ENCODE measurements around the gene SRC.

Gene SRC

GRCh38 chr20:37385176-37385575 is 39.2 kb downstream of the SRC start:
- no peak for DNase-seq

GRCh38 chr20:37385659-37386504 is 39.9 kb downstream of the SRC start:
- no peak for DNase-seq

GRCh38 chr20:37386505-37387251 is 40.7 kb downstream of the SRC start:
- DNase-seq: no peak

GRCh38 chr20:37387519-37388269 is 41.8 kb downstream of the SRC start:
- DNase-seq: no peak

GRCh38 chr20:37388831-37389230 is 42.9 kb downstream of the SRC start:
- no peak for DNase-seq

GRCh38 chr20:37389241-37389747 is 43.4 kb downstream of the SRC start:
- no peak for DNase-seq

GRCh38 chr20:37389844-37390275 is 43.9 kb downstream of the SRC start:
- no peak for DNase-seq

- DNase-seq: no peak
These were observed 44.6 kb downstream of the SRC start for GRCh38 chr20:37390503-37390890.

GRCh38 chr20:37390891-37391525 is 45.1 kb downstream of the SRC start:
- no peak for DNase-seq

GRCh38 chr20:37392441-37393195 is 46.7 kb downstream of the SRC start:
- no peak for DNase-seq

- DNase-seq: no peak
These were observed 47.4 kb downstream of the SRC start for GRCh38 chr20:37393196-37393862.

GRCh38 chr20:37393863-37394542 is 48.1 kb downstream of the SRC start:
- no peak for DNase-seq

GRCh38 chr20:37394543-37395409 is 48.8 kb downstream of the SRC start:
- peak; percentile 65 for DNase-seq

- no peak for DNase-seq
These were observed 49.5 kb downstream of the SRC start for GRCh38 chr20:37395410-37395797.

GRCh38 chr20:37395921-37396415 is 50.0 kb downstream of the SRC start:
- peak; percentile 51 for DNase-seq

GRCh38 chr20:37396416-37397075 is 50.6 kb downstream of the SRC start:
- DNase-seq: peak; percentile 79

- DNase-seq: no peak
These were observed 51.4 kb downstream of the SRC start for GRCh38 chr20:37397076-37397953.

Data from NCI-H1417 treated with DMSO at 0.1 percent for 48 hours (cell line).